EH (cell line): ENCODE results near the gene AUTS2.
A peak's percentile ranks its signal among the peaks of the same experiment; 100 is the strongest.

ENCODE experiments used
- DNase-seq: peaks from one replicate; pipeline ENCODE4 v3.0.0-alpha.2; 2015; ENCODE audit warnings: low read depth

Gene AUTS2

DNA sequence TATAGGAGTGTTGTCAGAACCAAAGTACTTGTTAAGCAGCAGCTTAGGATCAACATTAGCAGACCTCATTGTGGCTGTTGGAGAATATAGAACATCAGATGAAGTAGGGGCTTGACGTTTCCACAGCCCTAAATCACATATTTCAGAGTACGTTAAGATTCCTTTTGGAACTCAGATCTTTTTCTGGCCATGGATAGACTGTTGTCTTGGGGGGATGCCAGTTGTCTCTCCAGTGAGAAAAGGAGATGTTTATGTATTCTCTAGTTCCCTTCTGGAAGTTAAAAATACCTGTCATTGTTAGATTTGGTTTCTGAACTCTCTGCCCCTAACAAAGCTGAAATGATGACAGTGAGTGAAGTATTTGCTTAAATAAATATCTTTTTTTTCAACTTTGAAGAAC, 191.3 kb downstream of the AUTS2 start:
- no peak for DNase-seq

DNA sequence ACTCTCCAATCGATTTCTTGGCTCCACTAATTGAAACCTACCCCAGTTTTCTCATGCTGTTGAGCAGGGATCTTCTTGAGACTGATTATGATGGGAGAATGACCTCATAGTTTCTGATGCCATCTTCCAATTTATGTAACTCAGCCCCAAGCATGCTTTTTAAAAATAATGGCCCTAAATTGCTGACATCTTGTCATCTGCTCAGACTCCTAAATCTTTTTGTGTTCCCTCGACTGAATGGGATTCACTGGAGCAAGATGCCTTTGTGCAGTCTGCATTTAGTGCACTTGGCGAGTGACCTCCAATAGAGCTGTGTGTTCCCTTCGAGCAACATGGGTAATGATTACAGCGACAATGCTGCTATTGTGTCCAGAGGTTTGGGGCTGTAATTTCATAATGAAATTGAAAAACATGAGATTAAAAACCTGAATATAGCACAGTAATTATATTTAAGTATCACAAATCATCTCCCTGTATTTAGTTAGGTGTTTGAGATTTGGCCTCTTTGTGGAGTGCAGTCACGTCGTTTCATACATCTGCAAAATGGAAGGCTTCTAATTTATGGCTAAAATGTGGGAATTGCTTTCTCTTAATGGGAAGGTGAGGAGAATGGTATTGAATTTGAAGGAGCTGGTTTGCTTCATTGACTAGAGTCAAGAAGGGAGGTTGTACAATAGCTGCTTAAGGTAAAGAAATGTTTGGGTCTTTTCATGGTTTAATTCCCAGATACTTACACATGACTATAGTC, 192.9 kb downstream of the AUTS2 start:
- no peak for DNase-seq

DNA sequence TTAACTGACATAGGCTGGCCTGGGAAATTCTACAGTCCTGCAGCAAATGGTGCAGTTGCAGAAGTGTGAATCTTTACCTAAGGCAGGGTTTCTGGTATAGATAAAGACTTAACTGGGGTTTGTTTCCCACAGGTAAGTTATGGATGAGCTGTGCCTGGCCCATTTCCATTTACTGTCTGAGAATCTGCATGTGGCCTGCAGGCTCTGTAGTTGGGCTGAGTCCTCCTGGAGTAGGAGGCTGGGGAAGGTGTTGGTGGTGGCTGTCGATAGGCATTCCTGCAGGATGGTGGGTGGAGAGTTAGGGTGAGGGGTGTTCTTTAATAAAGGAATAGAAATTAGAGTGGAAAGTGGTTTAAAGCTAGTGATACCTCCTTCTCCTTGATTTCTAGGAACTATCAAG, 193.5 kb downstream of the AUTS2 start:
- DNase-seq: no peak

DNA sequence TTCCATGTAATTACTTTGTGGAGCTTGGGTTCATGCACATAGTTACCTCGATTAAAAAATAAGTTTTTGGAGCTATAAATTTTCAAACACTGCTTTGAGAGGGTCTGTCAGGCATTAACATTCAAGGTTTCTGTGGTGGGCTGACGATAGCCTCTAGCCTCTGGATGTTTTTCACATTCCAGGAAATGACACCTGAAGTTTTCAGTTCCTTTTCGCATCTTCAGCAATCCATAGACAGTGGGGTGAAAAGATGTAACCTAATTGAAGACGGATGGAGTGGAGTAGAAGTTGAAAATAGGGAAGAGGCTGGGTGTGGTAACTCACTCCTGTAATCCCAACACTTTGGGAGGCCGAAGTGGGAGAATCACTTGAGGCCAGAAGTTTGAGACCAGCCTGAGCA, 197.7 kb downstream of the AUTS2 start:
- no peak for DNase-seq

DNA sequence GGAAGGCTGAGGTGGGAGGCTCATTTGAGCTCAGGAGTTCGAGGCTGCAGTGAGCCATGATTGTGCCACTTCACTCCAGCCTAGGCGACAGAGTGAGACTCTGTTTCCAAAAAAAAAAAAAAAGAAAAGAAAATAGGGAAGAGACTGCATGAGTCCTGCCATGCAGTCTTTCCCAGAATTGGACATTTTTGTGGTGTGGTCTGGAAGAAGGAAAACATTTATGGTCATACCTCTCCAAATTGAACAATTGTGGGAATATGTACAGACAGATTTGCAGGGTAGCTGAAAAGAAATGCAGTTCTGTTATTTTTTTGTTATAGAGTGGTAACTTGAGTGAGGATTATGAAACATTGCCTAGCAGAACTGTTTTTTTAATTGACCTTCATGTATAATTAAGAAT, 198.1 kb downstream of the AUTS2 start:
- no peak for DNase-seq

DNA sequence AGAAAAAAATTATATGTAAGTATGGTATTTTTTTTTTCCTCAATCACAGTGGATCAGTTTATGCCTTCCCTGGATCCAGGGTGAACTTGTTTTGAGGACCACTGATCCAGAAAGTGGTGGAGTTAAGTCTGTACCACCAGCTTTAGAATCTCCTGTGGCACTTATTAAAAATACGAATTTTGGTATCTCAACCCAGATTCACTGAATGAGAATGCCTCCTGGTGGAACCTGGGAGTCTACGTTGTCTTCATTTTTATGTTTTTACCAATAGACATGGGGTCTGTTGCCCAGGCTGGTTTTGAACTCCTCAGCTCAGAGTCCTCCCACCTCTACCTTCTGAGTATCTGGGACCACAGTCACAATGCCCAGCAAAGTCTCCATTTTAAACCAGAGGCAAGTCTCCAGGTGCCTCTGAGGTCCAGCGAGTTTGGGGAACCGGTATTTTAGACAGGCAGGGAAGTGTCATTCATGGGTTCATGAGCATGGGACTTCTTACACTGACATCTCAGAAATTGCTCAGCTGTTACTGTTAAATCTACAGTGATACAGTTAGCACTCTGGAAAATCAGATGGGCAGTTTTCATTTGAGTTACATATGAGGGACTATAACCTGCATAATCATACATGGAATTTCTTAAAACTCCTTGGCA, 200.9 kb downstream of the AUTS2 start:
- DNase-seq: no peak

DNA sequence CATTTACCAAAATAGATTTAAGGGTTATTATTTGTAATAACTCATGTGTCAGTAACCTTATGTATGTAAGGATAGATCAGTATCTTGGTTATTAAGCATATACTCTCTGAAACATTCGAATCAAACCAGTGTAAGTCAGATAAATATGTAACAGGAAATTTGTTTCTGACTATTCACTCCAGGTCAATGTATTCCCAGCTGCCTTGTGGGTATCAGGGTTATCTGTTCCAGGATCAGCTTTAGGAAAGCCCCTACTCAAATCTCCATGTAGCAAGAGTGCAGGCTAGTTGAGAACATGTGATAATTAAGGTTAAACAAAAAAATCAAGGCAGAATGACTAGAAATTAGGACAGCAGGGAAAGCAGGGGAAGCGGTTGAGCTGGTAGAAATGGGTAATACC, 201.7 kb downstream of the AUTS2 start:
- no peak for DNase-seq

DNA sequence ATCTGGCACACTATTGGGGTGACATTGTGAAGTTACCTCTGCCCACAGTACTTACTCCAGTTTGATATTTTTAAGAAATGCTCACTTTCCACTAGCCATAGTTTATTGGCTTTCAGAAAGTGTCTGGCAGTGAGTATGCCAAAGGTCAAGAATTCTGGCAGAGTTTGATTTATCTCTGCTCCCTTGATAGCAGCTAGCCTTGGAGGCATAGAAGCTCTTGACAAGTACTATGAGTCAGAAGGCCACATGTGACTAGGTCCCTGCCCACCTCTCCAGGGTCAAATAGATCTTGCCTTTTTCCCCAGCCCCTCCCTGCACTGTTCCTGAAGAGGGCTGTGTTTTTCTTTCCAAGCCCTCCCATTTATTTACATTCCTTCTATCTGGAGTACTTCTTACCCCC, 202.2 kb downstream of the AUTS2 start:
- no peak for DNase-seq

DNA sequence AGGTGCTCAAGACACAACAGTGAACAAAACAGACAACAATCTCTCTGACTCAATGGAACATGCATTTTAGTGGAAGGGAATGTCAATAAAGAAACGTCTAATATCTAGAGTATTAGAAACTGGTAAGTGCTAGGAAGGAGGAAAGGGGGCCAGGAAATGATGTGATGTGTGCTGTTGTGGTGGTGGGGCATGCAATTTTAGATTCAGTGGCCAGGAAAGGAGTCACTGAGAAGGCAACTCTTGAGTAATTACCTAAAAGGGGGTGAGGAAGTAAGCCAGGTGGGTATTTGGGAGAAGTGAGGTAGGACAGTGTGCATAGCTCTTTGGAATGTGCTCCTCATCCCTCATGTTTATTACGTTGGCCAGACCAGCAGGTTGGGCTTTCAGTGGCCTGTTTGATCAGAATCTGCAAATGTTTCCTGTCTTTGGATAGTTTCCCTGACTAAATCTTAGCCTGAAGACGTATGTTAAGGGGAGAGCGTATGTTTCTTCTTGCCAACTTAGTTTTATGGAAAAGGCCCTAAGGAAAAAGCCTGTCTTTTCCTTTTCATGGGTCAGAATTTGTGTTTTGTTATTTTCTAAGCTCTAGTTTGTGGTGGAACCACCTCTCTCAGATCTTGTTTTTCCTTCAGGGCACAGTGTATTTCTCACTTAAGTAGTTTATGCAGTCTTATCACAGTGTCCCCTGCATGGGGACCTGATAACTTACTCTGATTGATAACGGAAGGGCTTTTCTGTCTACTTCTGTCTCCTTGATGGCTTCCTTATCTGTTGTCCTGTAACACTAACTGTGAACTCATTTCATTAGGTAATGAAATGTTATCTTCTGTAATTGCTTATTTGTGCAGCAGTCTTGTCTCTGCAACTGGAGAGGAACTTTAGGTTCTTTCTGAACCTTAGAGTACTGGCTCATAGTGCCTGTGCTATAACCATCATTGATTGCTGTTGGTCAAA, 203.7 kb downstream of the AUTS2 start:
- DNase-seq: no peak

DNA sequence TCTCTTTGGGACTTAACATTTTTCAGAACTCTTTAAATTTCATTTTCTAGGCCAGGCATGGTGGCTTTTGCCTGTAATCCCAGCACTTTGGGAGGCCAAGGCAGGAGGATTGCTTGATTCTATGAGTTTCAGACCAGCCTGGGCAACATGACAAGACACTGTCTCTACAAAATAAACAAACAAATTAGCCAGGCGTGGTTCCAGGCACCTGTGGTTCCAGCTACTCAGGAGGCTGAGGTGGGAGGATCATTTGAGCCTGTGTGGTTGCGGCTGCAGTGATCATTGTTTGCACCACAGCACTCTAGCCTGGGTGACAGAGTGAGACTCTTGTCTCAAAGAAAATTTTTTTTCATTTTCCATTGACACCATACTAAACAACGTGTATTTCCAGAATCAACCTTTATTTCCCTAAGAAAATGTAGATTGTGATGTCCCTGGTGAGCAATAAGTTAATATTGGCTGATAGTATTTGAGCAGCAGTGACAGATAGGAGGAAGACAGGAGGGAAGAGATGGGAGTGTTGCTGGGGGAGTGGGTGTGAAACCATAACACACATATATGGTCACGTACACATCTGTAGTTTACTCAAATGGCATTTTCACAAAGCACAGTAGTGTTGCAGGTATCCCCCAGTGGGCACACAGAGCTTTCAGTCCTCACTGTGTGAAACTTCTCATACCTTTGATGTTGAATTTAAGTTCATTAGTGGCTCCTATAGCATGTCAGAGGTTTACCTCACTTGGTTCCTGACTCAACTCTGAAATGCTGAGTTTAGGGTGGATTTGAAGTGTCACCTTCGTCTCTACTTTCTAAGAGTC, 205.6 kb downstream of the AUTS2 start:
- DNase-seq: no peak

DNA sequence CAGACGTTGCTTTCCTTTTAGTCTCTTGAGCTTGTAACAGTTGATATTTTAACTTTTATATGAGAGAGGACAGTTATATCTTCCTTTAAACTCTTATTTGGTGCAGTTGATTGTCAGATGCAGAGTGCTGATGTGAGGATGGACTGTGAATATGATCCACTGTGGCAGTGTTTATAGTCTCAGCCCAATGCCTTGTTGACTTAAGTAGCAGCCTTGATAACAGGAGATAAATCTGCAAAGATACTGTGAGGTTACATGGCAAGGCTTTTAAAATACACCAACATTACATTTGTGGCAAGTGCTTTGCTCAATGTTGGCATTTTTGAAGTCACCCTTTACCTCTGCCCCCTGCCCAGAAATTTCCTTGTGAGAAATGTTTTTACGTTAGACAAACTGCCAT, 206.7 kb downstream of the AUTS2 start:
- DNase-seq: no peak

DNA sequence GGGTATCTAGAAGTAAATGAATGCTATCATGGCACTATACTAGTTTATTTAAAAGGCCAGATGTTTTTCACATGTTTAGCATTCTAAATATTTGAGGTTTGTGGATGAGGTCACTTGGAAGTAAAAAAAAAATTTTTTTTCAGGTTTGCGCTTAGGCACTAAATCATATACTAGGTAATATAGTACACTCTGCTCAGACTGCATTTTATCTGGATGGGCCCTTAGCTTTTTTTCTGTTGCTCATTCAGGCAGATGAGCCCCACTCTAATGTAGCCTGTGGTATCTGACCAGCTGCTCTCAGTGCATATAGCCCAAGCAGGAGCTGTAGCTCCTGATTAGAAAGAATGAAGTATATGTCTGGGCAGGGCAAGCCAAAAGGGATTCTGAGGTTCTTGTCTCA, 210.1 kb downstream of the AUTS2 start:
- DNase-seq: no peak

DNA sequence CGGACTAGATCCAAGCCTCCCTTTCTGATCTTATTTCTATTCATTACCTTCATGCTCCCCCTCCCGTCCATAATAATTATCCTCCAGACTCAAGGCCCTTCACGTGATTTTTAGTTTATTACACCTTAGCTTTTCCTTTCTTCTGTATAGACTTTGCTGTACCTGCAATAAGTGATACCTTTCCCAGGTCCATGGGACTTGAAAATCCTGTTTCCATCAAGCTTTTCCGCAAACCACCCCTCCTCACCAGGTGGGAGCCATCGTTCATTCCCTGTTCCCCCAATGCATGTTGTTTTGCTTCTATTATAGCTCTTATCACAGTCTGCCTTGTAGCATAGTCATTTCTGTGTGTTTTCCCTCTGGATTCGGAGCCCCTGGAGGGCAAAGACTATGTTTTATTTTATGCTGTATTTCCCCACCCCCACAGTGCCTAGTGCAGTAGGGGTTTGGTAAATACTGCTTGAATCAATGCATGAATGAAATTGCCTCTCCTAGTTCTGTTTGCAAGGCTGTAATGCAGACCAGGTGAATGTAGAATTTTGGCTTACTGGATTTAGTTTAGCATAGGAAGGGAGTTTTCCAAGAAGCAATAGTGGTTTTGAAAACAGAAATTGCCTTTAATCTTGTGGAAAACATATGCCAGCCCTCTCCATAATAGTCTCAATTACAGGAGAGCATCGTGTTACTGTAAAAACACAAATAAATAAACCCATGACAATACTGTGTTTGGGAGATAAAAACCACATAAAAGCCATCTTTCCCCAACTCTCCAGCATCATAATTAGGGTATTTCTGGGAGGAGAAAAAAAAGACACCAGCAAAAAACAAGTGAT, 213.4 kb downstream of the AUTS2 start:
- no peak for DNase-seq

DNA sequence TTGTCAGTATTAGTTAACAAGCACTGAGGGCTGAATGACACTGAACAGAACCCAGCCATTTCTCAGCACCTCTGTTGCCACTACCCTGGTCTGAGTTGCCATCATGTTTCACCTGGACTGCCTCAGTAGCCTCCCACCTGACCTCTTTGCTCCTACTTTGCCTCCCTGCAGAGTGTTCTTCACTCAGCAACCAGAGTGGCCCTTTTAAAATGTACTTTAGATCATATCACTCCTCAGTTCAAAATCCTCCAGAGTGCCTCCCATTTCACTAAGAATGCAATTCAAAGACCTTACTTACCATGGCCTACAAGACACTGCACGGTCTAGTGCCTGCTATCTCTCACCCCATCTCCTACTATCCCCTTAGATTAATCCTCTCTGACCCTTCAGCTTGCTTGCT, 214.5 kb downstream of the AUTS2 start:
- no peak for DNase-seq

DNA sequence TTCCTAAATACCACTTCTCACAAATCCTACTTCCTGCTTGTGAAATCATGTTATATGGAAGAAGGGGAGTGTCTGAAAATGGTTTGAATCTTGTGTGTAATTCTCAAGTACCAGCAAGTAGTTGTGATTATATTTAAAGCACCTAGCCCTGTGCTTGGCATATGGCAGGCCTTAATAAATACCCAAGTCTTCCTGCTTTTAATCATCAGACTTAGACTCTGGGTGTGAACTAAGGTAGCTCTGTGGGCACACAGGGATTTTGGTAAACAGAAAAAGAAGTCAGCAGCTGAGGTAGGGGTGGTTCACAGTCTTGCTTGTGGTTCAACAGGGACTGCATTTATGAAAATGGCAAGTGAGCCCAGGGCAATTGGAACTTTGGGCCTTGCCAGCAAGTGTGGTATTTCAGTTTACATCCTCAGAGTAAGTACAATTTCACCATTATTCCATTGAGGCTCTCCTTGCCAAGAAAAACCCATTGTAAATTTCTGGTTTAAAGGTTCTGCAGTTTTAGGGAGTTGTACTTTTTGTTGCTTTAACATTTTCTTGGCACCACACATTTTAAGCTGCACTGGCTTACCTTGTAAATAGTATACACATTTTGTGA, 215.5 kb downstream of the AUTS2 start:
- DNase-seq: no peak

DNA sequence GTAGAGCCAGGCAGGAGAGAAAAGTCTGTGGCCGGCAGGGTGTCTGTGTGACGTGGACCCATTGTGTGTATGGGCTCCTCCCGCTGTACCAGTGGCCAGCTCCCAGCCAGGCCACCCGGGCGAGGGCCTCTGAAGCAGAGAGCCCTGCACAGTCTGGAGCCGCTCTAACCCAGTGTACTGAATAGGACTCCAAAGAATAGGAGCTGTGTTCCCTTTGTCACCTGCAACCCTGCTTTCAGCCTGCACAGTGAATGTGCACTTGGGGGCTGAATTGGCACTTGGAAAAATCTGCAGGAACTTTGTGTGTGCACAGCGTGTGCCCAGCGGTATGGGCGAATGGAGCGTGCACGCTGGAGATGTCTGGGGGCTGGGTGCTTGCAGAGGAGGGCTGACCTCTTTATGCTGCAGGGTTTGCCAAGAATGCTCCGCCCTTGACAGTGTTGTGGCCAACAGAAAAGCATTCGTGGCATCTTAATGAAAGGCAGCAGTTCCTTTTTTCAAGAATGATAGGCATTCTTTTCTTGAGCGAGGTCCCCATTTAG, 216.2 kb downstream of the AUTS2 start:
- peak; percentile 48 for DNase-seq

DNA sequence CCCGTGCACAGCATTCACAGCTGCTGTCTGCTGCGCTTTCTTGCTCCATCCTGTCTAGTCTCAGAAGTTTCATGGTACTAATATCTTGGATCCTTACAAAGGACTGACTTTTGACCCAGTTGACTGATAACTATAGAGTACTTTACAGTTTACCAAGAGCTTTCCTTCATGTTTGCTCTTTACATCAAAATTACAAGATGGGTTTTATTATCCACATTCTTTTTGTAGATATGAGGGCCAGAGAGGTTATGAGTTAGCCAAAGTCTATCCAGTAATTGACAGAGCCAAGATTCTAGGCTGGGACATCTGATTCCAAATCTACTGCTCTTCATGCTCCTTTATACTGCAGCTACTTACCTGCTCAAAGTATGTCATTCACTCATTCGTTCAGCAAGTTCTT, 218.2 kb downstream of the AUTS2 start:
- no peak for DNase-seq

DNA sequence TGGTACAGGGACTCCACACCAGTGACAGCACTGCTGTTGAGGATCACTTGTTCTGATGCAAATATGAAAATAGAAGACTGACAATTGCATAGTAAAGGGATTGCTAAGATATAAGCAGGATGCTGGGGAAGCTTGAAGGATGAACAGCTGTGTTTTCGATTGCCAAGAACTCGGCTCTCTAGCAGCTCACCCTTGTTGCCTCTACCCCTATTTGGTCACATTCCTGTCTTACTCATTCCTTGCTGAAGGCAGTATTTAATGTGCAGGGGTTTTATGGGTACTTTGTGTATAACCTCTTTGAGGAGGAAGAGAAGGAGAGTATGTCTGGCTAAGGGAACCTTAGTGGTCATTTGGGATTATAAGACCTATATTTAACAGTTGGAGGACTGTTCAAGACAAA, 218.8 kb downstream of the AUTS2 start:
- DNase-seq: peak; percentile 46

DNA sequence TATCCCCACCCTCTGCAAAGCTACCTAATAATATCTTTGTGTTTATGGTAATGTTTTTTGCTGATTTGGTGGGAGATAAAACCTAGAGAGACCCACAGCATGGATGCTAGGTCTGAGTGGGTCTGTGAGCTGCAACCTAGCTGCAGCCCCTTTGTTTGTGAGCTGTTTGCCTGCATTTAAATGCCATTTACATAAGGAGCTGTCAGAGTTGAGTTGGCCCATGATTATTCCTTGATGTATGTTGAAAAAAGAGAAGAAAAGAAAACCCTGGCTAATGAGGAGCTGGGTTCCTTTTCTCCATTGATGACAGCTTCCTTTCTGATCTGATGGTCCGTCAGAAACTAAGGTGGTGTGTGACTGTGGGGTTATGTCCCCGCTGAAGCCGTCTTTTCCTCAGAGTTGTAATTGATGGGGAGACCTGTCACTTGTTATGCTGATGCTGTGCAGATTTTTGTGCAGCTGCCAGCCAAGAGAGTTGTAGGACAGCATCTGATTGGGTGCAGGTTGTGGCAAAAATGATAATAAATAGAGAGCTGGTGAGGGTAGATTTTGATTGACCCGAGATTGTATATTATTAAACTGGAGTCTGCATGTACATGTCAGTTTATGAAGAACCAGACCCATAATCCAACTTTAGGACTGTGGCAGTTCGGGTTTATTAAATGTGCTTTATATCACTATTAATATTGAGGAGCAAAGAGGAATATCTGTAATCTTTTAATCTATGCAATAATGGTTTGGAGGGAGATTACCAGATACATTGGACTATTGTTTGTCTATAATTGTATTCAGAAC, 219.8 kb downstream of the AUTS2 start:
- no peak for DNase-seq
